Measurements from ENCODE around the gene CD164L2.
"Not testable (repeated sequence)": the region's sequence is repeated elsewhere in the genome, so short reads cannot be mapped to it uniquely, and the experiment has no call there.

CD164L2 gene

GRCh38 chr1:27383039-27383605 lies at the start of gene CD164L2:
TSS of gene CD164L2 (minus strand) at chr1:27383333. CDS start at chr1:27383239, 94 bp downstream.
- DNase-seq (ENCODE audit: low read depth): no peak

- not testable (repeated sequence) for DNase-seq (ENCODE audit: low read depth)
These were observed 49.6 kb upstream of the CD164L2 start for GRCh38 chr1:27432725-27433124.

GRCh38 chr1:27431601-27431940 lies 48.4 kb upstream of the CD164L2 start:
- DNase-seq (ENCODE audit: low read depth): no peak

- no peak for DNase-seq (ENCODE audit: low read depth)
These were observed 47.9 kb upstream of the CD164L2 start for GRCh38 chr1:27430903-27431600.

- DNase-seq (ENCODE audit: low read depth): no peak
These were observed 45.9 kb upstream of the CD164L2 start for GRCh38 chr1:27429029-27429425.

GRCh38 chr1:27428316-27429028 lies 45.3 kb upstream of the CD164L2 start:
- DNase-seq (ENCODE audit: low read depth): no peak

GRCh38 chr1:27427816-27428315 lies 44.7 kb upstream of the CD164L2 start:
- DNase-seq (ENCODE audit: low read depth): no peak

- no peak for DNase-seq (ENCODE audit: low read depth)
These were observed 44.2 kb upstream of the CD164L2 start for GRCh38 chr1:27427329-27427728.

- DNase-seq (ENCODE audit: low read depth): no peak
These were observed 40.6 kb upstream of the CD164L2 start for GRCh38 chr1:27423709-27424108.

GRCh38 chr1:27418326-27419185 lies 35.4 kb upstream of the CD164L2 start:
- DNase-seq (ENCODE audit: low read depth): no peak

GRCh38 chr1:27417713-27418112 lies 34.6 kb upstream of the CD164L2 start:
- DNase-seq (ENCODE audit: low read depth): no peak

- no peak for DNase-seq (ENCODE audit: low read depth)
These were observed 33.4 kb upstream of the CD164L2 start for GRCh38 chr1:27416387-27417111.

- DNase-seq (ENCODE audit: low read depth): no peak
These were observed 31.0 kb upstream of the CD164L2 start for GRCh38 chr1:27414091-27414490.

GRCh38 chr1:27413004-27413403 lies 29.9 kb upstream of the CD164L2 start:
- DNase-seq (ENCODE audit: low read depth): no peak

GRCh38 chr1:27412502-27412901 lies 29.4 kb upstream of the CD164L2 start:
- no peak for DNase-seq (ENCODE audit: low read depth)

GRCh38 chr1:27410709-27411108 lies 27.6 kb upstream of the CD164L2 start:
- no peak for DNase-seq (ENCODE audit: low read depth)

- DNase-seq (ENCODE audit: low read depth): no peak
These were observed 26.5 kb upstream of the CD164L2 start for GRCh38 chr1:27409669-27410068.

GRCh38 chr1:27408151-27408550 lies 25.0 kb upstream of the CD164L2 start:
- DNase-seq (ENCODE audit: low read depth): no peak

GRCh38 chr1:27406791-27407190 lies 23.7 kb upstream of the CD164L2 start:
- DNase-seq (ENCODE audit: low read depth): not testable (repeated sequence)

GRCh38 chr1:27406362-27406680 lies 23.2 kb upstream of the CD164L2 start:
- no peak for DNase-seq (ENCODE audit: low read depth)

GRCh38 chr1:27405598-27406361 lies 22.6 kb upstream of the CD164L2 start:
- not testable (repeated sequence) for DNase-seq (ENCODE audit: low read depth)

All from stimulated activated CD8-positive, alpha-beta memory T cell treated with anti-CD3 and anti-CD28 coated beads, Interleukin-12 subunit alpha, Interleukin-12 subunit beta, amount 100 ng/mL, for 1 hour (primary cell).